SHP77 (cell line): Measurements from ENCODE around the gene PTPRT.

Source experiments
- DNase-seq, 2 experiments: peaks; one replicate each; lab custom pipeline; 2025; lab: John Stamatoyannopoulos, UW

Gene PTPRT

GRCh38 chr20:42046371-42047085, 1143.2 kb downstream of the PTPRT start:
- DNase-seq = no peak

- no peak for DNase-seq
Observed at GRCh38 chr20:42043921-42044320, 1145.8 kb downstream of the PTPRT start.

GRCh38 chr20:42041000-42041565, 1148.6 kb downstream of the PTPRT start:
- no peak for DNase-seq

GRCh38 chr20:42027746-42028268, 1161.9 kb downstream of the PTPRT start:
- DNase-seq = peak; percentile 31 to 38

- no peak for DNase-seq
Observed at GRCh38 chr20:42026599-42026998, 1163.1 kb downstream of the PTPRT start.

GRCh38 chr20:42024653-42025052, 1165.1 kb downstream of the PTPRT start:
- DNase-seq = no peak
